Ishikawa (cell line): ENCODE measurements around the gene TMEM164.

Experiments used
- CREB1 ChIP-seq: IDR thresholded peaks from 2 replicates; pipeline ENCODE4 v1.6.1; 2012; ENCODE audit warnings: low read depth
- EGR1 ChIP-seq: IDR thresholded peaks from 2 replicates; pipeline ENCODE4 v1.6.1; 2012
- NFIC ChIP-seq: IDR thresholded peaks from 2 replicates; pipeline ENCODE4 v1.6.1; 2012
- TAF1 ChIP-seq: IDR thresholded peaks from 2 replicates; pipeline ENCODE4 v1.6.1; 2012; ENCODE audit warnings: low read depth, mild to moderate bottlenecking
- TF ChIP-seq, protein P1 (sequence below): IDR thresholded peaks from 2 replicates; pipeline ENCODE4 v1.6.1; 2012
- TF ChIP-seq, protein P2 (sequence below): IDR thresholded peaks from 2 replicates; pipeline ENCODE4 v1.6.1; 2012; ENCODE audit warnings: low read depth, mild to moderate bottlenecking

DNA sequence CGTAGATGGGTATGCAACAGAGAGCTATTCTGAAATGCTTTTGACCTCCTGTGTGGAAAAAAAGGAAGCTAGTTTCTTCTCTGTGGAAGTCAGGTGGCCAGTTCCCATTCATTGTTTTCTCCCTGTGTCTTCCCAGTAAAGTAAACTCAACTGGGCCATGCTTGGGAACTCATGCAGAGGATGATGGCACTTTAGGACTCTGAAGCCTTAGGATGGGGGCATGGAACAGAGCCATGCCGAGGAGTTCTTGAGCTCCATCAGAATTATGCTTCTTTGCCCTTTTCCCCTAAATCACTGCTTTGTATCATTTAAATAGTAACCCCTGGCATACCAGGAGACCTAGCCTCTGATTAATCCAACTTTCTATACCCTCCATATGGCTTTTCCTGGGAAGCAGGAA, 3.2 kb downstream of the TMEM164 start:
- TF ChIP-seq CREB1, result no peak
- TF ChIP-seq, protein P1, sequence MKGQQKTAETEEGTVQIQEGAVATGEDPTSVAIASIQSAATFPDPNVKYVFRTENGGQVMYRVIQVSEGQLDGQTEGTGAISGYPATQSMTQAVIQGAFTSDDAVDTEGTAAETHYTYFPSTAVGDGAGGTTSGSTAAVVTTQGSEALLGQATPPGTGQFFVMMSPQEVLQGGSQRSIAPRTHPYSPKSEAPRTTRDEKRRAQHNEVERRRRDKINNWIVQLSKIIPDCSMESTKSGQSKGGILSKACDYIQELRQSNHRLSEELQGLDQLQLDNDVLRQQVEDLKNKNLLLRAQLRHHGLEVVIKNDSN, result no peak
- TF ChIP-seq TAF1, result no peak
- TF ChIP-seq, protein P2, sequence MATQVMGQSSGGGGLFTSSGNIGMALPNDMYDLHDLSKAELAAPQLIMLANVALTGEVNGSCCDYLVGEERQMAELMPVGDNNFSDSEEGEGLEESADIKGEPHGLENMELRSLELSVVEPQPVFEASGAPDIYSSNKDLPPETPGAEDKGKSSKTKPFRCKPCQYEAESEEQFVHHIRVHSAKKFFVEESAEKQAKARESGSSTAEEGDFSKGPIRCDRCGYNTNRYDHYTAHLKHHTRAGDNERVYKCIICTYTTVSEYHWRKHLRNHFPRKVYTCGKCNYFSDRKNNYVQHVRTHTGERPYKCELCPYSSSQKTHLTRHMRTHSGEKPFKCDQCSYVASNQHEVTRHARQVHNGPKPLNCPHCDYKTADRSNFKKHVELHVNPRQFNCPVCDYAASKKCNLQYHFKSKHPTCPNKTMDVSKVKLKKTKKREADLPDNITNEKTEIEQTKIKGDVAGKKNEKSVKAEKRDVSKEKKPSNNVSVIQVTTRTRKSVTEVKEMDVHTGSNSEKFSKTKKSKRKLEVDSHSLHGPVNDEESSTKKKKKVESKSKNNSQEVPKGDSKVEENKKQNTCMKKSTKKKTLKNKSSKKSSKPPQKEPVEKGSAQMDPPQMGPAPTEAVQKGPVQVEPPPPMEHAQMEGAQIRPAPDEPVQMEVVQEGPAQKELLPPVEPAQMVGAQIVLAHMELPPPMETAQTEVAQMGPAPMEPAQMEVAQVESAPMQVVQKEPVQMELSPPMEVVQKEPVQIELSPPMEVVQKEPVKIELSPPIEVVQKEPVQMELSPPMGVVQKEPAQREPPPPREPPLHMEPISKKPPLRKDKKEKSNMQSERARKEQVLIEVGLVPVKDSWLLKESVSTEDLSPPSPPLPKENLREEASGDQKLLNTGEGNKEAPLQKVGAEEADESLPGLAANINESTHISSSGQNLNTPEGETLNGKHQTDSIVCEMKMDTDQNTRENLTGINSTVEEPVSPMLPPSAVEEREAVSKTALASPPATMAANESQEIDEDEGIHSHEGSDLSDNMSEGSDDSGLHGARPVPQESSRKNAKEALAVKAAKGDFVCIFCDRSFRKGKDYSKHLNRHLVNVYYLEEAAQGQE, result no peak
- no peak for TF ChIP-seq EGR1
- TF ChIP-seq NFIC, result no peak
